SJSA1 (cell line): ENCODE data around the gene FOLR2. TPM values are rescaled to one million over a fixed set of nuclear protein-coding genes. Genes with fewer than 3 reads are reported as not detected.
"Not testable (repeated sequence)": the region's sequence is repeated elsewhere in the genome, so short reads cannot be mapped to it uniquely, and the experiment has no call there.

Source experiments
- DNase-seq, 2 experiments: peaks; one replicate each; pipeline ENCODE4 v3.0.0-alpha.2; 2015 to 2020; ENCODE audit warnings: low spot score in 2 of 2, low read depth in 1 of 2
- H3K27ac ChIP-seq: fragments of 250-450 bp; sonication (Bioruptor Pico); 2 replicates; pipeline ENCODE4 v1.5.1; 2020; ENCODE audit warnings: mild to moderate bottlenecking, moderate library complexity
- H3K27me3 ChIP-seq: fragments of 250-450 bp; sonication (Bioruptor Pico); replicated peaks from 2 replicates; pipeline ENCODE4 v1.5.1; 2020; ENCODE audit warnings: mild to moderate bottlenecking, moderate library complexity
- H3K36me3 ChIP-seq: fragments of 250-450 bp; sonication (Bioruptor Pico); 2 replicates; pipeline ENCODE4 v1.5.1; 2020; ENCODE audit warnings: mild to moderate bottlenecking
- H3K4me1 ChIP-seq: fragments of 250-450 bp; sonication (Bioruptor Pico); replicated peaks from 2 replicates; pipeline ENCODE4 v1.6.1; 2021; ENCODE audit warnings: mild to moderate bottlenecking
- H3K4me3 ChIP-seq: fragments of 250-450 bp; sonication (Bioruptor Pico); 2 replicates; pipeline ENCODE4 v1.5.1; 2020; ENCODE audit warnings: mild to moderate bottlenecking
- H3K9me3 ChIP-seq: fragments of 250-450 bp; sonication (Bioruptor Pico); replicated peaks from 2 replicates; pipeline ENCODE4 v1.5.1; 2020; ENCODE audit warnings: mild to moderate bottlenecking
- total RNA-seq: library from RNA; depleted of rRNA; stranded (reverse); fragments of >200 nt; shearing (Covaris generic); gene quantifications from 2 replicates; pipeline ENCODE4 v1.2.3, GENCODE V29; 2014

The FOLR2 gene
- total RNA-seq, 1 experiment from 2014 or later: not detected

DNA sequence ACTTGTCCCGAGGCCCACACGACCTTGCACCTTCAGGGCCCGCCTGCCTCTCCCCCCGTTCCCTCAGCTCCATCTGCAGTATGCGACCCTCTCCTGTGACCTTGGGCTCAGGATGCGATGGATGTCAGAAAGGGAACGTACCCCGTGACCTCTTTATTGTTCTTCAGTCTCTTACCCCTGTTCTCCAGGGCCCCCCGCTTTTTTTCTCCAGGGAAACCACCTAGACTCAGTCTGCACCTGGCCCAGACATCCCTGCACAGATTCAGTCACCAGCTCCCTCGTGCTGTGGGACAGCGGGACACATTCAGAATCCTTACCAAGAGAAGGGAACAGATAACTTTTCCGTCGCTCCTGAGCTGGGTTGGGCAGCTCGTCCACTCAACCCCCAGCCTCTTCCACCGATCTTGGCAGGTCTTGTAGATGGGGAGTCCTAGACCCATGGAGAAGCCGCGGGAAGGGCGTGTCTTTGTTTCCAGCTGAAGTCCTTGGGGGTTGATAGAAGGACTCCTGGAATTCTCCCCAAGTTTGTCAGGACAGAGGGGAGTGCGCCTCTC lies 28.7 kb downstream of the FOLR2 start:
- Histone ChIP-seq H3K27ac (no peak overlapping the region), H3K4me3 (no peak overlapping the region), H3K9me3 (no peaks in the 10 kb centered on the region), H3K36me3 (no peaks in the 10 kb centered on the region), H3K4me1 (no peaks in the 10 kb centered on the region), H3K27me3 (no peaks in the 10 kb centered on the region)
- no peak for DNase-seq

DNA sequence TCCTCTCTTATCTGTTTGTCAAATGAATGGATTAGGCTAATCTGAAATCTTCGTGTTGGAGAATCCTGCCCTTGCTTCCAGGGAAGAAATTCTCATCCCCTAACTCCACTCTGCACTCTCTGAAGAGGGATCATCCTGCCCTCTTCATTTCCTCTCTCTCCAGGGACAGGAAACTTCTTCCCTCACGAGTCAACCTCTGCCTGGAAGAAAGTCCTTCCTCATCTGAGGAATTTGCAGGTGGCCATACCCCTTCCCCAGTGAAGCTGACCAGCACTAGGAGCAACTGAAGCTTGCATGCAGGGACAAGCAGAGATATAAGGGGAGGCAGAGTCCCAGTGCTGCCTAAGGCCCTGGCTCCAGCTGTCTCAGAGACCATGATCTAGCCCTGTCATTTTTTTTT lies 31.0 kb downstream of the FOLR2 start:
- H3K9me3 ChIP-seq: no peaks in the 10 kb centered on the region
- H3K4me3 ChIP-seq: no peak overlapping the region
- DNase-seq: no peak
- no peaks in the 10 kb centered on the region for H3K4me1 ChIP-seq
- H3K27me3 ChIP-seq: no peaks in the 10 kb centered on the region
- H3K36me3 ChIP-seq: no peaks in the 10 kb centered on the region
- no peak overlapping the region for H3K27ac ChIP-seq

DNA sequence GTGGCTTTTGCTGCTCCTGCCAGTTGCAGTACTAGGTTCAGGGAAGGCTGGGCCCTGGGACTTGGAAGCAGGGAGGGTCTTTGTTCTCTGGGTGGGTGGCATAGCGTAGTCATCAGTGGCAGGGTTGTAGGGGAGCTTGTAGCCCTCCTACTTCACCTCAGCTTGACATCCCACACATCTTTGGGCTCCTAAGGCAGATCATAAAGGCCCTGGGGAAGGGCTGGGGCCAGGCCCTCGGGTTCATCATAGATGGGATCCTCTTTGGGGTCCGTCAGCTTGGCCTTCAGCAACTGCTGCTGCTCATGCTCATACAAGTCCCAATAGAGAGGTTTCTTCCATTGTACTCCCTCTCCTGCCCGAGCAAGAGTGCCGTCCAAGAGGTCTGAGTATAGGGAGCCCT lies 33.4 kb downstream of the FOLR2 start:
- Histone ChIP-seq H3K27me3 (no peaks in the 10 kb centered on the region), H3K9me3 (no peaks in the 10 kb centered on the region), H3K4me1 (no peaks in the 10 kb centered on the region), H3K27ac (no peak overlapping the region), H3K36me3 (no peaks in the 10 kb centered on the region), H3K4me3 (no peak overlapping the region)
- DNase-seq: no peak

DNA sequence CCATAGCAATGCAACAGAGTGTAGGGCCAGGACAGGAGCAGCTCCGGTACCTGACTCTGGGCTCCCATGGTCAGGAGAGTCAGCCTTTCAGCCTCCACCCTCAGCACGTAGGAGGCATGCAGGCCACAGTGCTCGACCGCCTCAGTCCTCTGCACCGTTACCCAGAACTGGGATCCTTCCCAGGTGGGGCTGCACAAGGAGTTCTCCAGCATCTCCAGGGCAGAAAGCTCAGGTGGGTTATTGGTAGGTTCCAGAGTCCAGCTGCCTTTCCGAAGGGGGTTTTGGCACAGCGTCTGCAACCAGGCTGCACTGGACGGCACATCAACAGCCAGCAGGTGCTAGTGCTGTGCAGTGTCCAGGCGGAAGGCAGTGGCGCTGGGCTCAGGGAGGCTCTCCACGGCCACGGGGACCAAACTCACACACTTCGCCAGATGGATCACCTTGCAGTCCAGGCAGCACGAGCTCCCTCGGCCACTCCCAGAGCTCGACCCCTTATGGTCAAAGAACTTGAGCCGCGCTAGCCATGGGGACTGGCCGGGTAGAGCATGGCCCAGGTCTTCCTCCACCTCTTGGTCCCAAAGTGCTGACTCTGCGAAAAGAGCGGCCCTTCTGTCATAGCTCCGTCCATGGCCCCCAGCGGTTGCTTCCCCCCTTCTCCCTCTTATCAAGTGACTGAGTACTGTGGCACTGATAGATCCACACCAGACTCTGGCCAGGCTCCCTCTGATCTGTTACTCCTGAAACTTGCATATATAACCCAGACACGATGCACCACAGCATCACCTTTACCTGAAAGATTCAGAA lies 34.3 kb downstream of the FOLR2 start:
- Histone ChIP-seq H3K27ac (no peak overlapping the region), H3K4me3 (no peak overlapping the region), H3K27me3 (no peaks in the 10 kb centered on the region), H3K9me3 (no peaks in the 10 kb centered on the region), H3K4me1 (no peaks in the 10 kb centered on the region), H3K36me3 (no peaks in the 10 kb centered on the region)
- DNase-seq: no peak

DNA sequence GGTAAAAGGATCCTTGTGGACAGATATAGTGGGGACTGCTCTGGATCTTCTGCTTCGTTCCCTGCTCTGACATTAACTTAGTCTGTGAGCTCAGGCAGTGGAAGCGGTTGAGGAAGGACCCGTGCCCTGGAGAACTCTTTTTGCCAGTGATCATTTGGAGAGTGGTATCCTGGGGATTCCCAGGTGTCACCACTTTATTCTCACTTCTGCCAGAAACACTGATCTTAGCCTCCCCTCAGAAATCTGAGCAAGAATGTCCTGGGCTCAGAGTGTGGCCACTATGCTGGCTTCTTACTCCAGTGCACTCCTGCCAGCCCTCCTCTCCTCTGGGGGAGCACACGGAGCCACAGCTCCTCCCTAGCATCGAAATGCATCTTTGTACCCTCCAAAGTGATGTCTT lies 35.0 kb downstream of the FOLR2 start:
- no peak overlapping the region for H3K27ac ChIP-seq
- no peaks in the 10 kb centered on the region for H3K9me3 ChIP-seq
- no peaks in the 10 kb centered on the region for H3K4me1 ChIP-seq
- H3K27me3 ChIP-seq: no peaks in the 10 kb centered on the region
- DNase-seq: no peak
- no peak overlapping the region for H3K4me3 ChIP-seq
- H3K36me3 ChIP-seq: no peaks in the 10 kb centered on the region

DNA sequence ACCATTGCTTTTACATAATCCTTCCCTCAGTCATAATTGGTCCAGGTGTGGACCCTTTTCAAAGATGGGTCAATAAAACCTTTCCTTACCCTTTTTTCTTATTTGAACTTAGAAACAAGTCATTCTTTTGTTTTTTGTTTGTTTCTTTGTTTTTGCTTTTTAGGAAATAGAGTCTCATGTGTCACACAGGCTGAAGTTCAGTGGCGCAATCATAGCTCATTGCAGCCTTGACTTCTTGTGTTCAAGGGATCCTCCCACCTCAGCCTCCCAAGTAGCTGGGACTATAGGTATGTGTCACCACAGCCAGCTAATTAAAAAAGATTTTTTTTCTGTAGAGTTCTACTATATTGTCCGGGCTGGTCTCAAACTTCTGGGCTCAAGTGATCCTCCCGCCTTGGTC lies 36.8 kb downstream of the FOLR2 start:
- Histone ChIP-seq H3K4me3 (no peak overlapping the region), H3K27me3 (no peaks in the 10 kb centered on the region), H3K36me3 (no peaks in the 10 kb centered on the region), H3K27ac (no peak overlapping the region), H3K9me3 (no peaks in the 10 kb centered on the region), H3K4me1 (no peaks in the 10 kb centered on the region)
- DNase-seq: no peak

DNA sequence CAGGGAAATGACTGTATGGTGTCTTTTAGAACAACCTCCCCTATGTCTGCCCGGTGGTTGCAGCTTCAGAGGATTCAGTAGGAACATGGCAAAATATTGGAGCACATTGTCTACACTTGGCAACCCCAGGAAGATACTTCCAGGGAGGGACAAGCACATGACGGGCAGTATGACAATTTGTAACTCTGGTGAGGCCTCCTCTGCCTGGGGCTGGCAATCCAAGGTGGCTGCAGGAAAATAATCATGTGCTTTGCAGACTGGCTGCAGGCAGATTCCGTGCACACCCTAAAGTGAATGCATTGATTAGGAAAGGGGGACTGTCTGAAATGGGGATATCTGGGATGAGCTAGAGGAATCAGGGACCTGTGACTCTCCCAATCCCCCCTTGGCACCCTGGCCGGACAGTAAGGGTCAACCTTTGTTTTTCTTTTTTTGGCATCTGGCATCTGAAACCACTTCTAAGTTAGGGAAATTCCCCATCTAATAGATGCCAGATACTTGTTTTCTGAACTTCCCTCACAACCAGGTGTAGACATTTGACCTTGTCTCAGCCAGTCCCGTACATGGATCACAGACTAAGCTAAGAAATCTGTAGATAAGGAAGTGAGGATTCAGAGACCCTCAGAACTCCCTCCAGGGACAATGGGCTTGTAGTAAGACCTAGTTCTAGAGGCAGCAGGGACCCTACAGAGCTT lies 37.9 kb downstream of the FOLR2 start:
- no peaks in the 10 kb centered on the region for H3K4me1 ChIP-seq
- H3K4me3 ChIP-seq: no peak overlapping the region
- DNase-seq: no peak
- H3K27ac ChIP-seq: no peak overlapping the region
- no peaks in the 10 kb centered on the region for H3K36me3 ChIP-seq
- H3K27me3 ChIP-seq: no peaks in the 10 kb centered on the region
- no peaks in the 10 kb centered on the region for H3K9me3 ChIP-seq

DNA sequence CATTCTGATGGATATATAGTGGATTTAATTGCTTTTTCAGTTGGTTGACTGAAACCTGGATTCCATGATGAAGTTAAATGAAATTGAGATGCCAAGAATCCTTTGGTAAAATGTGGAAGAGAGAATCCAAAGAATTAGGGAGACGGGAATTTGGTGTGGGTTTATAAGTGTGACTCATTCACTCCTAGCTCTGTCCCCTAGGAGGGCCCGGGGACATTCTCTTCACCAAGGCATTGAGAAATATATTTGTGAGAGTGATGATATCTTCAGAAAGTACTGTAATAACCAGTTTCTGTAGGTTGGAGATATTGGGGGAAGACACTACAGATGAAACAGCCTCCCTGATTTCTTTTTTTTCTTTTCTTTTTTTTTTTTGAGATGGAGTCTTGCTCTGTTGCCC lies 41.0 kb downstream of the FOLR2 start:
- no peaks in the 10 kb centered on the region for H3K4me1 ChIP-seq
- DNase-seq: no peak
- no peaks in the 10 kb centered on the region for H3K36me3 ChIP-seq
- no peaks in the 10 kb centered on the region for H3K9me3 ChIP-seq
- H3K4me3 ChIP-seq: no peak overlapping the region
- H3K27me3 ChIP-seq: no peaks in the 10 kb centered on the region
- no peak overlapping the region for H3K27ac ChIP-seq

DNA sequence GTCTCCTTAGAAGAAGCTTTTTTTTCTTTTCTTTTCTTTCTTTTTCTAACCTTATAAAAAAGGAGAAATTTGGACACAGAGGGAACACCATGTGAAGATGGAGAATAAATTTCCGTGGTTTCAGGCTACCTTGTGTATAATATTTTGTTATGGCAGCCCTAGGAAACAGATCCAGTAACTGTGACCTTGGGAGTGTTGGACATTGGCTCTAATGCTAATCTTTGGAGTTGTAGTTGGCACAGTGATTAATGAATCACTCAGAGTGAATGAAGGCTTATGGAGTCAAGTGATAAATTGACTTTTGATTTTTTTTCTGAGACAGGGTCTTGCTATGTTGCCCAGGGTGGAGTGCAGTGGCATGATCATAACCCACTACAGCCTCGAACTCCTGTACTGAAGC lies 42.9 kb downstream of the FOLR2 start:
- Histone ChIP-seq H3K9me3 (no peaks in the 10 kb centered on the region), H3K36me3 (no peaks in the 10 kb centered on the region)

DNA sequence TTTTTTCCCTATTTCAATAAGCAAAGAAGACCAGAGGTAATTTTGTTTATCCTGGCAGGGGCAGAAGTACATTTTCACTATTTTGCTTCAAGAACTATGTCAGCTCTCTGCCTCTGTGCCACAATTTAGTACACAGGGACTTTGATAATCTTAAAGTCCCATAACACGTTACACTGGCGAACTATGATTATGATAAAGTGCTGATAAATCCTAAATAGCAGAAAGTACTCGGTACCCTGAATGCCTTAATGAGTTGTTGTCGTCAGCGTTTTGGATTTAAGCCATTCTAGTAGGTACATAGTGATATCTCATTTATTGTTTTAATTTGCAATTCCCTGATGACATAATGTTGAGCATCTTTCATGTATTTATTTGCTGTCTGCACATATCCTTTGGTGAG lies 44.0 kb downstream of the FOLR2 start:
- DNase-seq: no peak
- no peak overlapping the region for H3K4me3 ChIP-seq
- H3K27me3 ChIP-seq: no peaks in the 10 kb centered on the region
- H3K27ac ChIP-seq: no peak overlapping the region
- H3K36me3 ChIP-seq: no peaks in the 10 kb centered on the region
- H3K9me3 ChIP-seq: no peaks in the 10 kb centered on the region
- no peaks in the 10 kb centered on the region for H3K4me1 ChIP-seq

More for the DNA sequence above, 42.9 kb downstream of the FOLR2 start:
- no peak overlapping the region for H3K4me3 ChIP-seq
- H3K4me1 ChIP-seq: no peaks in the 10 kb centered on the region
- no peaks in the 10 kb centered on the region for H3K27me3 ChIP-seq
- DNase-seq: no peak
- H3K27ac ChIP-seq: no peak overlapping the region

DNA sequence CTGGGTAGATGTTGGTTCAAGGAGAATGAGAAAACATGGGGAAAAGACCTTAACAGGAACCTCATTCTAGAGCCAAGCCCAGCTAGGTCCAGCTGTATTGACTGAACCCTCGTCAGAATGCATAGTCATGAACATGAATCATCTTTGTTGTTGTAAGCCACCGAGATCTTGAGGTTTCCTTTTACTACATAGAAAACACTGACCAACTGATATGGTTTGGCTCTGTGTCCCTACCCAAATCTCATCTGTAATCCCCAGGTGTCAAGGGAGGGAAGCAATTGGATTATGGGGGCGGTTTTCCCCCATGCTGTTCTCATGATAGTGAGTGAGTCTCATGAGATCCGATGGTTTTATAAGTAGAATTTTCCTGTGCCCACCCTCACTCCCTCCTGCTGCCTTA lies 46.8 kb downstream of the FOLR2 start:
- no peaks in the 10 kb centered on the region for H3K4me1 ChIP-seq
- H3K27ac ChIP-seq: no peak overlapping the region
- no peaks in the 10 kb centered on the region for H3K27me3 ChIP-seq
- no peak for DNase-seq
- H3K9me3 ChIP-seq: no peaks in the 10 kb centered on the region
- no peaks in the 10 kb centered on the region for H3K36me3 ChIP-seq
- H3K4me3 ChIP-seq: no peak overlapping the region

DNA sequence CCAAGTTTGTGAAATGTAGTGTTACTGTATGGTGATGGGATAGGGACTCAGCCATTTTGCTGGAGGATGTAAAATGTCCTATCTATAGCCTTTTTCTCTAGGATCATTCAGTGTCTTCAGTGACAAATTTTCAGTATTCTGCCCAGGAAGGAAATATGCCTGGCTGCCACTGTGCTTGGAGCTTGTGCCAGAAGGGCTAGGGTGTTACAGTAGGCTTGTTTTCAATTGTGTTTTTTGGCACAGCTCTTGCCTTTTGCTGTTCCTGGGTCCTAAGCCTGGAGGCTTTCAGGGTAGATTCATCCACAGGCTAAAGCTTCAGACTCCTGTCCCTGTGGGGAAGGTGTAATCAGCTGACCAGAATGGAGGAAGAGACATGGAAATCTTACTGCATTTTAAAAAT lies 49.4 kb downstream of the FOLR2 start:
- no peak for DNase-seq
- Histone ChIP-seq H3K27me3 (no peaks in the 10 kb centered on the region), H3K4me1 (no peaks in the 10 kb centered on the region), H3K4me3 (no peak overlapping the region), H3K36me3 (no peaks in the 10 kb centered on the region), H3K27ac (no peak overlapping the region), H3K9me3 (no peaks in the 10 kb centered on the region)

DNA sequence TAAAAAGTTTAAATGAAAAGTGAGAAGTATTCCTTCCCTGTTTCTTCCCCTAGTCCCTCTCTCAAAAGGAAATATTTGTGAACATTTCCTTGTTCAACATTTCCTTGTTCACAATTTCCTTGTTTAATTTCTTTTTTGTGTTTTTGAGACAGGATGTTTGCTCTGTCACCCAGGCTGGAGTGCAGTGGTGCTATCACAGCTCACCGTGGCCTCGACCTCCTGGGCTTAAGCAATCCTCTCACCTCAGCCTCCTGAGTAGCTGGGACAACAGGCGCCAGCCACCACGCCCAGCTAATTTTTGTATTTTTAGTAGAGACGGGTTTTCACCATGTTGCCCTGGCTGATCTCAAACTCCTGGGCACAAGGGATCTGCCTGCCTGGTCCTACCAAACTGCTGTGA lies 50.4 kb downstream of the FOLR2 start:
- H3K36me3 ChIP-seq, DNase-seq, H3K27ac ChIP-seq, H3K9me3 ChIP-seq, H3K4me1 ChIP-seq, H3K4me3 ChIP-seq, H3K27me3 ChIP-seq: not testable (repeated sequence)

DNA sequence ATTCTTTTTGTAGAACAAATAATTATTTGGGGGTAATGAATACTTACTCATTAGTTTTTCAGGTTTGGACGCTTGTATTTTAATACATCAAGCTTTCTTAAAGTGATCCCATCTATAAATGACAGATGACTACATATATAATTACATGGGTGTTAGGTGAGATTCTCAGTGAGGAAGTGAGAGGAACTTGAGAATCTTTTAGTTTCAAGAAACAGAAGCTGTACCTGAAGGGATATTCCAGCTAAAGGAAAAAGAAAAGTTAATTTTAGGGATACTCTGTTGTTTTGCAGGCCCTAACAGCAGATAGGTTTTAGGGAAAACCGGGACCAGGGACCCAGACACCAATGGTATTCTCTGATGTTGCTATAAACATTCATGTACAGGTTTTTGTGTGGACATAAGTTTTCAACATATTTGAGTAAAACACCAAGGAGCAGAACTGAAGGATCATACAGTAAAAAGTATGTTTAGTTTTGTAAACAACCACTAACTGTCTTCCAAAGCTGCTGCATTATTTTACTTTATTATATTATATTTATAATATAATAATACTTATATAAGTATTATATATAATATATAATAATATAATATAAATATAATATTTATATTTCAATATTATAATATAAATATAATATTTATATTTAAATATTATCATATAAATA lies 51.5 kb downstream of the FOLR2 start:
- no peaks in the 10 kb centered on the region for H3K27me3 ChIP-seq
- no peak for DNase-seq
- no peaks in the 10 kb centered on the region for H3K4me1 ChIP-seq
- no peaks in the 10 kb centered on the region for H3K9me3 ChIP-seq
- no peak overlapping the region for H3K27ac ChIP-seq
- no peak overlapping the region for H3K4me3 ChIP-seq
- H3K36me3 ChIP-seq: no peaks in the 10 kb centered on the region
